GM12891 (cell line): ENCODE measurements around the gene SPA17.

Experiments
- POLR2A ChIP-seq: IDR thresholded peaks from 2 replicates; pipeline ENCODE4 v1.6.1; 2011; ENCODE audit warnings: low read depth, low read length, control low read depth
- POLR2AphosphoS5 ChIP-seq: IDR thresholded peaks from 2 replicates; pipeline ENCODE4 v1.6.1; 2011; ENCODE audit warnings: low read depth, low read length, control low read depth

DNA sequence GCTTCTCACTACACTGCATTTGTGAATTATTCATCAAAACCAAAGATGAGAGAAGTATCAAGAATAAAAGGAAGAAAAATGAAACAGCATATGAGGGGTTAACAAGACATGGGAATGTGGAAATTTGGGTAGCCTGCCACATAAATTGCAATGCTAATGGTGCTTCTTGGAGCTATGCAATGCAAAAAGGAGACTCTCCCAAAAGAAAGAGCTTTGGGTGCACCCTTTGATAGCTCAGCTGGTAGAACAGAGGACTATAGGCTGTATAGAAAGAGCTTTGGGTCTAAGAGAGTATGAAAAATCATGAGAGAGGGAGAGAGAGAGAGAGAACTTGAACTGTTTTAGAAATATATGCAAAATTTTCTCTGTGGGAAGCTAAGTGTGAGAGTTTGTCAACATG, 26.3 kb downstream of the SPA17 start:
- TF ChIP-seq POLR2AphosphoS5 (no peak), POLR2A (no peak)
